ENCODE results near the gene RTN1.

RTN1 gene

DNA sequence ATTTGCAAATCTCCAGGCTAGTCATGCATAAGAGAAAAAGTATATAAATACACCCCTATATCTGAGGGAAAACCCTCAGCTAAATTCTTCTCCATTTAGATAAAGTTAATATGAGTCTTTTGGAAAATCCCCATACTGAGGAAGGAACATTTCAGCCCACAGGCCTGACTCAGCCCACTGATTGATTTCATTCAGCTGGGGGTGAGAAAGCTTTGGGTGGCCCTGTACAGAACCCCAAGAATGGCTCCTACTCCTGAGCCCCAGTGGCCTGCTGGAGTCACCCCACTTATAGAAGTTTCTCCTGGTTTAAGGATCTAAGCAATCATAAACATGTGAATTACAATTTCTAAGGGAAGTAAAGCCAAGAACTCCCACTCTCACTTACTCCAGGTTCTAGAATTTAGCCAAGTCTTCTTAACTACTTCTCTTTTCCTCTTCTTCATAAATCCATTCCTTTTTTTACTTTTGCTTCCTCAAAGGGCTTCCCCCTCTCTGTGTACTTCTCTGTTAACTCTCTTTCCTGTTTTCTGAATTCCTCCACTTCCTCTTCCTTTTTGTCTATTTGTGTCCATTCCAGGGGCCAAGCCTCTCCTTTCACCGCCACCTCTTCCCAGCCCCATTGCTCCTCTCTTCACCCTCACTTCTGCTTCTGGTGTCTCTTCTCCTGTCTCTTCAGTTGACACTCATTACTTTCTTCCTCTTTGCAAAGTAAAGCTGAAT, 21.0 kb downstream of the RTN1 start:
- DNase-seq, result no peak

DNA sequence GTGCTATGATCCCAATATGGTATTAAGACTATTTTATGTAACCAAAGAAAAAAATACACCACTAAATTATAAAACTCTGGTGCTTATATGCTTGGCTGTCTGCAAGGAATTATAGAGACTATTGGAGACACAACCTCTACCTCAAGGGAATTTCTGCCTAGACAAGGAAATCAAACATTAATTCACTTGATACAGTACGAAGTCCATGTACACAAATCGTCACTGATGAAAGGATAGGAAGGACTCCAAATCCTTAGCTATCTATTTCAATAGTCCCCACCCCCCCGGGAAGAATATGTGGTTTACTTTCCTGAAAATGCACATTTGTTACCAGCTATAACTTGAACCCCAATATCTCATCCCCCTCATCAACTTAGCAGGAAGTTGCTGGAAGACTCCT, 21.9 kb downstream of the RTN1 start:
- no peak for DNase-seq

DNA sequence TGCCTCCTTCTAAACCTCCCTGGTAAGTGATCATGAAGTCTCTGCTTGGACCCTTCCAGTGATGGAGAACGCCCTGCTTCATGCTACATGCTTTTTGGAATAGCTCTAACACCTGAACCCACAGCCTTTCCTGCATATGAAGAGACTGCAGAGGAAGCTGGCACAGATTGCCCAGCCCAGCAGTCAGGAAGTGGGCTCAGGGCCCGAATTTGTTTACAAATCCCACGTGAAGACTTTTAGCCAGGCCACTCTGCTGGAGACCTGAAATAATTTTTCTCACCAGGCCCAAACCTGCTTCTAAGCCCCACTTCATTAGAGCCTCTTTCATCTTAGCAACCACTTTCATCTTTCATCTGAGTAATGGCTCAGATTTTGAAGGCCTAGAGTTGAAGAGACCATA, 22.9 kb downstream of the RTN1 start:
- no peak for DNase-seq

DNA sequence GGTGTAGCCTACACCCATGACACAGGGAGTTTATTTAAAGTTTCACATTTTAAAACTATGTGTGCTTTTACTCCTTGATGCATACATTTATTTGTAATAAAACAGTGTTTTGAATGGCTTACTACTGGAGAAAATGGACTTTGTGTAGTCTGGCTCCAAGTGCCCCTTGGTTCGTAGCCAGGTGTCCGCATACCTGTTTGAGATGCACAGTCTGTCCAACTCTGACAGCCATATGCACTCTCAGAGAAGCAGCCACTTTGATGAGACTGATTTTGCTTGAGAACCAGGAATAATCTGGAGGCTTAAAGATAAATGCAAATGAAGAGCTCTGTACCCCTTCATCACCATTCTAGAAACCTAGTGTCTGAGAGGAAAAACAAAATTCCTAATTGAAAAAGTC, 24.0 kb downstream of the RTN1 start:
- no peak for DNase-seq

DNA sequence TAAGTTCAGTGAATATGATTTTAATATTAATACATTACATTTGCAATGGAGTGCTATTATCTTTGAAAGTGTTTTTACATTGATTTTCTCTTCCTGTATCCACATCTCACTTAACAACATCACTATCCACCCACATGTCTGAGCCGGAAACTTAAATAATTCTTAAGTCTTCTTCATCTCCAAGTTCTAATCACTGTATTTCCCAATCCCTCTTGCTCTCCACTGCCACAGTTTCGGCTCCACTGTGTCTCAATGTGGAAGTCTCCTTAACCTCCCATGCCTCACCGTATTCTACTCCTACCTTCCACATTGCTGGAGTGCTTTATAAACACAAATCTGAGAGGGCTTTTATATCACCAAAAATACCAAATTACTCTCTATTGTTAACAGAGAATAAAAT, 25.3 kb downstream of the RTN1 start:
- no peak for DNase-seq

DNA sequence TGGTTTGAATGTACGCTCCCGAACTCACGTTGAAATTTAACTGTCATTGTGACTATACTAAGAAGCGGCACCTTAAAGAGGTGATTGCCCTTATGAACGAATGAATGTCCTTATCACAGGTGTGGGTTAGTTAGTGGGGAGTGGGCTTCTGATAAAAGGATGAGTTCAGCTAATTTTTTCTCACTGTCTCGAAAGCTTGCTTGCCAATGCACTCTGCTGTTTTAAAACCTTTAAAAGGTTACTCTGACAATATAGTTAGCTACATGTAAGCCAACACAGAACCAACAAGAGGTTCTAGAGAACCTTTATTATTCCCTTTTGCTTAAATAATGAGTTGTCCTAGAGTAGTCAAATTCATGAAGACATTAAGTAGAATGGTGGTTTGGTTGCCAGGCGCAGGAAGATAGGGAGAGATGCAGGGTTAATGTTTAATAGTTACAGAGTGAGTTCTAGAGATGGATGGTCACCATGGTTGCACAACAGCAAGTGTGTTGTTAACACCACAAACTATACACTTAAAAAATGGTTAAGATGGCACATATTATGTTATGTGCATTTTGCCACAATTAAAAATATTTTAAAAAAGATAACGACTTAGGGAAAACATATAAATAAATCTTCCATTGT, 26.3 kb downstream of the RTN1 start:
- no peak for DNase-seq

DNA sequence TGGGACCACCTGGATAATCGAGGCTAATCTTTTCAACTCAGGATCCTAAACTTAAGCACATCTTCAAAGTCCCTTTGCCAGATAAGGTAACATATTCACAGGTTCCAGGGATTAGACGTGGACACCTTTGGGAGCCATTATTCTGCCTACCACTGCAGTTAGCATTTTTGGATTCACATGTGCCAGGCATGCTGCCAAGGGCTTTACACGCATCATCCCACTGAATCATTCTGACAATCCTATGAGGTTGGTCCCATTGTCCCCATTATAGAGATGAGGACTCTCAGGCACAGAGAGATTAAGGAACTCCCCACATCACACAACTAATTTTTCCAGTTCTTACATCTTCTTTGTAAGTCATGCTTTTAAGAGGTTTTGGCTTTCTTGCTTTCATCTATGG, 34.5 kb downstream of the RTN1 start:
- no peak for DNase-seq

DNA sequence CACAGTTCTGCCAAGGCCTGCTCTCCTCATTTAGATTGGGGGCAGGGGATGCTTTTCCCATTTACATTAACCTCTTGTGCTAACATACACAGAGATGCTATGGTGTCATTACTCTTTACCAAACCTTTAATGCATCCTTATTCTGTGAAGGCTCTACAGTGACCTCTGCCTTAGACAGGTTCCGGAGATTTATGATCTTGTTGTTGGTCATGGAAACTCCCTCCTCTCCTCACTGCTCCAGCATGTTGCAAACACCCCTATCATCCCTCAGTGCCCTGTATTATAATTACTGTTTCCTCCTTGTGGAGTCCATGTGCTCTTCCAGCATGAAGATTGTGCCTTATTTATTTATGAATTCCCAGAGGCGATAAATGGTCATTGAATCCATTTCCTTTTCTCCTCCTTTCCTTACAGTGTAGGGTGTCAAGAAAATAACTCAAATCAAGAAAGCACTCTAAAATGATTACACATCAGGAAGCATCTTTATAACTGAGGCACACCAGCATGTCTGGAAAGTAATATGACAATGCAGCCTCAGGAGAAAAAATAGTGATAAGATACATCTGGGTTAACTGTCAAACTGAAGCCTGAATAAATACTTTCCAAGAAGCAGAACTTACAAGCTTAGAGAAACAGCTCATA, 37.8 kb downstream of the RTN1 start:
- DNase-seq, result no peak

DNA sequence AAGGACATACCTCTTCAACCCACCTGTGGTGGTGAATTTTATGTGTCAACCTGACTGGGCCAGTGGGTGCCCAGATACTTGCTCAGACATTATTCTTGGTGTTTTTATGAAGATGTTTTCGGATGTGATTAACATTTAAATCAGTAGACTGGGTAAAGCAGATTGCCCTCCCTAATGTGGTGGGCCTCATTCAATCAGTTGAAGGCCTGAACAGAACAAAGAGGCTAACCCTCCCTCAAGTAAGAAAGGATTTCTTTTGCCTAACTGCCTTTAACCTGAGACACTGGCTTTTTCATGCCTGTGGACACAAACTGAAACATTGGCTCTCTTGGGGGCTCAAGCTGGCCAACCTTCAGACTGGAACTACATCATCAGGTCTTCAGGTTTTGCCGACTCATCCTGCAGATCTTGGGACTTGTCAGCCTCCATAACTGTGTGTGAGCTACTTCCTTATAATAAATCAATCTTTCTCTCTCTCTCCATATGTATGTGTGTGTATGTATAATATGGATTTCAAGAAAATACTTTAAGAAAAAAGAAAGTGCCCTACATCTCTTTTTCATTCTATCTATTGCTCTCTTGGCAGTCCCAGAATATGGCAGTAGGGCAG, 39.4 kb downstream of the RTN1 start:
- no peak for DNase-seq

DNA sequence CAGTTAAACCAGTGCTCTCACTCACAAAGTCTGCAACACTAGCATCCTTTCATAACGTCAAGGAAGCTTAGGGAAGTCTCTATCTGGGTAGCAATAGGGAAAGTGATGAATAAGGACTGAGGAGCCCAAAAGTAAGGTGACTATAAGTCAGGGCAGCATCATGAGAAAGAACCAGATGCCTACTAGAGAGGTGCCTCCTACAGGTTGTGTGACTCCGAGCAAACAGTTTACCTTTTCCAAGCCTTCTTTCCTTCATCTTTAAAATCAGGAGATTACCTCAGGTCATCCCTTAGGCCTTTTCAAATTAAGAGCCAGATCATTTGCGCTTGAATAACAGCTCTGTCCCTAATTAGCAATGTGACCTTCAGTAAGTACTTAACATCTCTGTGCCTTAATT, 40.2 kb downstream of the RTN1 start:
- DNase-seq, result no peak

DNA sequence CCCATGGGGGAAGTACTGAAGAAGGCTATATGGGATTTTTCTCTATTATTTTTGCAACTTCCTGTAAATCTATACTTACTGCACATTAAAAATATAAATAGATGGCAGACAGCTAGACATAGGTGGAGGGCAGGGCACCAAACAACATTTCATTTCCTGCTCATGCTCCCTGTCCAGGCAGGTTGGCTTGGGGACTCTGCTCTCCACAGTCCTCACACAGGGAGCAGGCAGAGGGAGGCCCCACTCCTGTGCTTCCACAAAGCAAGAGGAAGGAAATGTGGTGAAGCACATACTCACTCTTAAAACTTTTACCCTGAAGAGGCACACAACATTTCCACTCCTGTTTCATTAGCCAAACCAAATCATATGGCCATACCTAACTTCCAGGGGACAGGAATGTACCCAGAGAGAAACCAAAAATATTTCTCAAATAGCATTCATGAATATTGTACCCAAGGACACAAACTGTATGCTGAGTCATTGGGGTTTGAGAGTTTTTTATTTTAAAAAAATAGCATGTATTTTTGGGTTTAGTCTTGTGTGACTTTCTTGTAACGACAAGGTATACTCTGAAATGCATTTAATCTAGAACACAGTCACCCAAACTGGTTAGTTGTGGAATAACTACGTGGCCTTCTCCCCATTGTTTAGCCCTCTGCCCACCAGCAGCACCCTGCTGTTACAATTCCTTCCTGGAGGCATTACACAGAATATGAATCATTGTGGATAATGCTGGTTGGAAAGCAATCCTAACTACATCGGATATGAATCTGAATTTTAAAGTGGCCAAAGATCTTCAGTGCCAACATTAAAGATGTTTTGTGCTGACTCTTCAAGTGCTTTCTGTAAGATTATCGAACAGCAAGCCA, 40.9 kb downstream of the RTN1 start:
- no peak for DNase-seq

DNA sequence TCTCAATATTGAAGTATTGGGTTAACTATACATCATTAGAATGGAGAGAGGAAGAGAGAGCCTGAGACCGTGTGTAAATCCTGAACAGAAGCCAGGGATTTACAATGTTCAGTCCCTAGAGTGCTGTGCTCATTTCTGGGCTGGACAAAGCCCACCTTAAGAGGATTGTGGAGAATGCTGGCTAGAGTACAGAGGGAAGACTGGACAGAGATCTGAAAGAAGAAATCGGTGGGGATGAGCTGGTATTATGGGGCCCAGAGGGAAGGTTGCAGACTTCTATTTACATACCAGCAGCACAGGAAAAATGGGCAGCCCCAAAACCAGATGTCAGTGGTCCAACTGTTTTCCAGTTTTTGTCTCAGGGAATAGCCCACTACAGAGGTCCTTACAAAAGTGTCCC, 42.3 kb downstream of the RTN1 start:
- DNase-seq, result no peak

DNA sequence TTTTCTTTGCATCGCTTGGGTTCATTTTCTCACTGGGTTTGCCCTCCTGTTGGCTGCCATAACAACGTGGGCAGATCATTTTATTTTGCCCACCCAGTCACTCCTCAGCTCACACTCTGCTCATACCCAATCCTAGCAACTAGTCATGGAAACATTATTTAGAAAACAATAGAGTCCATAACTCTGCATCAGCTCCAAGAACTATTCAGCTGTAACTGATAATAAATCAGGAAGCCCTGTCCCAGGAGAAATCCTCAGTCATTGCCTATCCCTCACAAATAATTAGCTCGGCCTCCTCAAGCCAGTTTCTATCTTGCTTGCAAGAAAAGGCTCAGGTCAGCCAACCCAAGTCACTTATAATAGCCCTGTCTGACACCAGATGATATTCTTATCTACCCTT, 43.2 kb downstream of the RTN1 start:
- no peak for DNase-seq

DNA sequence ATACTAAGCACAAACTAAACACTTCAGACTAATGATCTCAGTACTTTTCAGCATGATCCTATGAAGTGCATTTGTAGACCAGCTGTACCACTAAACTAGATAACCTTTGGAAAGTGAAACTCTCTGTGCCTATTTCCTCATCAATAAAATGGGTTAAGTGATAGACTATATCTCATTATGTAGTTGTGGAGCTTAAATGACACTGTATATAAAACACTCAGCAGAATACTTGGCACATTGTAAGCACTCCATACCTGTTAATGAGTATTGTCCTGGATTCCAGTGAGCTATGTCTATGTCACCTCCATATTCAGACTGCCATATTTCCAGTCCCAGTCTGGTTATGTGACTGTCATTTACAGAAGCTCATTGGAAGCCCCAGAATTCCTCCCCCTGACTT, 44.4 kb downstream of the RTN1 start:
- no peak for DNase-seq

DNA sequence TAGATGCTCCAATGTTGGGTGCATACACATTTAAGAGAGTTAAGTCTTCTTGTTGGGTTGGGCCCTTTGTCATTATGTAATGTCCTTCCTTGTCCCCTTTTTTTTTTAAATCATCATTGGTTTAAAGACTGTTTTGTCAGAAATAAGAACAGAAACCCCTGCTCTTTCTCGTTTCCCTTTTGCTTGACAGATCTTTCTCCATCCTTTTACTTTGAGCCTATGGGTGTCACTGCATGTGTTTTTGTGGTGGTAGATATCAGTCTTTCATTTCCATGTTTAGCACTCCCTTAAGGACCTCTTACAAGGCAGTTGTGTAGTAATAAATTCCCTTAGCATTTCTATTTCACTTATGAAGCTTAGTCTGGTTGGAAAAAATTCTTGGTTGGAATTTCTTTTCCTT, 47.4 kb downstream of the RTN1 start:
- no peak for DNase-seq

DNA sequence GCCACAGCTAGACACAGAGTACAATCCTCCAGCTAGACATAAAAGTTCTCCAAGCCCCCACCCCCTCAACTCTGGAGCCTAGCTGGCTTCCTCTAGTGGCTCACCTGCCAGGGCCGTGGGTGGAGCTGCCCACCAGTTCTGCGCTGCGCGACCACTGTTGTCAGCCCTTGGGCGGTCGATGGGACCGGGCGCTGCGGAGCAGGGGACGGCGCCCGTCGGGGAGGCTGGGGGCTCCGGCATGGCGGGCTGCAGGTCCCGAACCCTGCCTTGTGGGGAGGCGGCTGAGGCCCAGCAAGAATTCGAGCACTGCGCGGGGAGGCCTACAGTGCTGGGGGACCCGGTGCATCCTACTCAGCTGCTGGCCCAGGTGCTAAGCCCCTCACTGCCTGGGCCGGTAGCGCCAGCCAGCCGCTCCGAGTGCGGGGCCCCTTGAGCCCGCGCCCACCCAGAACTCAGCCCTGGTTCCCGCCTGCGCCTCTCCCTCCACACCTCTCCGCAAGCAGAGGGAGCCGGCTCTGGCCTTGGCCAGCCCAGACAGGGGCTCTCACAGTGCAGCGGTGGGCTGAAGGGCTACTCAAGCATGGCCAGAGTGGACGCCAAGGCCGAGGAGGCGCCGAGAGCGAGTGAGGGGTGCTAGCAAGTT, 51.0 kb downstream of the RTN1 start:
- DNase-seq, result no peak

DNA sequence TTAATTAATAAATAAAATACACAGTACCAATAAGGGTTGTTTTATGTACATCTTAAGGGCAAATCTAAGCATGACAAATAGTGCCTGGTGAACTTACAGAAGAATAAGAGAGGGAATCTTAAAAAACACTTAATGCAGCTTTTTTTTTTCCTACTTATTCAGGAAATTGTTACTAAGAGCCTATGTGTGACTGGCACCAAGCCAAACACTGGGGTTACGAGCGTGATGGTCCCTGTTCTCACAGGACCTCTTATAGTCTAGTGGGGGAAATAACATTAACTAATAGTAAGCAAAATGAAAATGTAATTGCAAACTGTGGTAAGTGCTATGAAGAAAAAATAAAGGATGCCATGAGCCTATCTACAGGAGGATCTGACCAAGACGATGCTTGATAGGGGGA, 53.6 kb downstream of the RTN1 start:
- no peak for DNase-seq

DNA sequence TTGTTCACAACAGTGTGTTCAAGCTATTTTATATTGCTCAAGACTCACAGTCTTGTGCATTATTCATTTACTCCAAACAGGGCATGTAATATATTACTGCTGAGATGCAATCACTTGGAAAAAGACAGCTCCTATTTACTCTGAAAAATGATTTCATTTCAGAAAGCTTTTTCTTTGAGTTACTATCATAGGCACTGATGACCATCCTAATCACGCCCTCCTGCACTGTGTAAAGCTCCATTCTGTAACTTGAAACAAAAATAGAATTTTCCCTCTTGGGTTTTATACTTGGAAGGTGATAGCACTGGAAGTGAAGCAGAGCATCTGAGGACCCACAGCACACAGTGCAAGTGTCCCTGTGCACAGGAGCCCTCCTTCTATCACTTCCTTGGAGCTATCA, 55.6 kb downstream of the RTN1 start:
- DNase-seq, result no peak

DNA sequence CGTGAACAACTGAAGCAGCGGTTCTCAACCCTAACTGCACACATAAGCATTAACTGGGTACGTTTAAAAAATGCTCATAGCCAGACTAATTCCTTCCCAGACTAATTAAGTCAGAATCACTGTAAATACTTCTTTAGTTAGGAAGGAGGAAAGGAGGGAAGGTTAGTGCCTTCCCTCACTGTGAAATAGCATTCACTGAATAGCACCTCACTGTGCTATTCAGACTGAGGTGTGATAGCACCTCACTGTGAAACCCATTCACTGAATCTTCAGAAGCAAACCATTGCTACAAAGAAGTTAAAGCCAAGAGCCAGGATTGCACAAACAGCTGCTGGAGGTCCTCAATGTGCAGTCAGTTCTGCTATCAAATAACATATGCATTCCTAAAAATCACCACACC, 58.8 kb downstream of the RTN1 start:
- DNase-seq, result no peak

DNA sequence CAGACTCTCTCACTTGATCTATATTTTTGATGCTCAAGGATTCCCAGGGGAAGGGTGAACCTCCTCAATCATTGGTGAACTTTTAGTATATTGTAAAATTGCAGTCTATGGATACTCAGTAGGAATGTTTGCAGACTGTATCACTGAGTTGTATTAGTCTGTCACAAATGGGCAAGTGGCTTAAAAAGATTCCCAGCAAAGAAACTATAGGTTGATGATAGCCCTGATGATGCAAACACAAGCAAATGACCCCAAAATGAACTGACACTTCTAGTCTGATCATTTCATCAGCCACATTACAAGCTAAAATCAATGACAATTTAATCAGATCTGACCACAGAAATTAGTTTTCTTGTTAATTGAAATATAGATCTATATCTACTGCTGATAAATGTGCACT, 59.5 kb downstream of the RTN1 start:
- DNase-seq, result no peak

DNA sequence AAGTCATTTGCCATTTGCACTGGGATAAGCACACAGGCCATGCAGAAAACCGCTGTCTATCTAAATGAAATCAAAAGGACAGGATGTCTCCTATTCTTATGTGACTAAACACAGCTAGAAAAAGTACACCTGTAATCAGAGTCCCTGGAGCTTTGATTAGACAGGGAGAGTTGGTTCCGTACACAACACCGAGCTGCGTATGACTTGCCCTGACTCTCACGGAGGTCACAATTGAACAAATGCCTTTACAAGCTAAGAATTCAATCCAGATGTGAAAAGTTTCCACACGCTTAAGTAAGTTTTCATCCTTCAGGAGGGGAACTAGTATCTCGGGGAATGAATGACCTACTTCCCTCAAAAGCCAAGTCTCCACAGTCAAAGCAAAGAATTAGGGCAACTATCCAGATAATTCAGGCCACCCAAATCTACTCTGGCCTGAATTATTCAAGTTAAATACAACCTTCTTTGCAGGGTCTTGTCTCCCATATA, 67.5 kb downstream of the RTN1 start:
- DNase-seq, result no peak

DNA sequence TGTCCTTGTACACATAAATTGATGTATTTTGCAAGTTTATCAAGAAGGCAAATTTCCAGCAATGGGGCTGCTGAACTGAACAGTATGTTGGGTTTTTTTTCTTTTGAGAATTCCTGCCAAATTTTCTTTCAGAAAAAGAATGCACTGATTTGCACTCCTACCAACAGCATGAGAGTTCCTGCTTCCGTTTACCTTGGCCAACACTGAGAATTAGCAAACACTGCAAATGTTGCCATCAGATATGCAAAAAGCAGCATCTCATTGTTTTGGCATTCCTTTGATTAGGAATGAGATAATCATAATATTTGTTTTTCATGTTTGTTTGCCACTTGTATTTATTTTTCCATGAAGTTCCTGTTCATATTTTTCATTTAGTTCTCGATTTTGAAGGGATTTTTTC, 82.4 kb downstream of the RTN1 start:
- DNase-seq, result no peak

Measured in activated CD4-positive, alpha-beta T cell treated with anti-CD3 and anti-CD28 coated beads, Interleukin-2, Interleukin-6, amounts not matched to agents 100 ng/mL and 50 ng/mL, durations not matched to agents 16 hours and 8 hours (primary cell).